Right renal cortex interstitium (tissue), 3 donors: ENCODE measurements around the gene SEMA4D. TPM values are rescaled to one million over a fixed set of nuclear protein-coding genes. Genes with fewer than 3 reads are reported as not detected.

Experiments used
- DNase-seq, 3 donors: peaks; one replicate each; pipeline ENCODE4 v3.0.0-alpha.2; 2013; ENCODE audit warnings: low read depth in 3 of 3, low spot score in 2 of 3
- polyA plus RNA-seq, 3 donors: library from polyadenylated mRNA; unstranded; fragments of 120-200 nt; gene quantifications; one replicate each; pipeline ENCODE4 v1.2.1, GENCODE V29; 2013; ENCODE audit not compliant: insufficient read length in 3 of 3

The SEMA4D gene
- polyA plus RNA-seq, 3 donors: 40.7 to 45.0 (median 41.3) TPM

DNA sequence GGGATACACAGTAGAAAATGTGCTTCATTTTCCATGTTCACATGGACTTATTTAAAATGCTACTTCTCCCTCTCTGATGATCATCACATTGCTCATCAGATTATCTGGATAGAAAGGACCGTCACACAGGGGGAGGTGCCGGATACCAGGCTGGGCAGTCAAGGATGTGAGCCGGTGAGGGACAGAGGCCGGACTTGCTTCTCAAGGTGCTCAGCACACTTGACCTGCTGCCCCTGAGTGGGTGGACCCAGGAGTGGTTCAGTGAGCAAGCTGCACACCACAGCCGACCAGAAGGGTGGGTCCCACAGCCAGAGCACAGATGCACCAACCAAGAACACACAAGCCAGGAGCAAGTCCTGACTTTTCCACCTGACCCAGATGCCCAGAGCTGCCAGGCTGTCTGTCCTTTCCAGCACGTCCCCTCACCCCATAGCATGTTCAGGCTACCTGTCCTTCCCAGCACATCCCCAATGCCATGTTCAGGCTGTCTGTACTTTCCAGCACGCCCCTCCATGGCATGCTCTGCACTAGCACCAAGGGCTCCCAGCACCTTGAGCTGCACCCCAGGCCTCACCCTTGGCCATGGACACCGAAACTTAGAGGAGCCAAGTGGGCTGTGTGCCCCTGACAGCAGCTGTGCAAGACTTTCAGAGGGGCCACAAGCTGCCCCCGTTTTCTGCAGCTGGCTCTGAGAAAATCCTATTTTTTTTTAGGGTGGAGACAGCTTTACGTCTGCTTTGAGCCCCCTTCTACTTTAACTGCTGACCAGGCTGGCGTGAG, 101.8 kb downstream of the SEMA4D start:
- DNase-seq: no peak

GRCh38 chr9:89394412-89394811, 103.5 kb downstream of the SEMA4D start:
- DNase-seq: no peak

GRCh38 chr9:89391585-89391984, 106.3 kb downstream of the SEMA4D start:
- no peak for DNase-seq

DNA sequence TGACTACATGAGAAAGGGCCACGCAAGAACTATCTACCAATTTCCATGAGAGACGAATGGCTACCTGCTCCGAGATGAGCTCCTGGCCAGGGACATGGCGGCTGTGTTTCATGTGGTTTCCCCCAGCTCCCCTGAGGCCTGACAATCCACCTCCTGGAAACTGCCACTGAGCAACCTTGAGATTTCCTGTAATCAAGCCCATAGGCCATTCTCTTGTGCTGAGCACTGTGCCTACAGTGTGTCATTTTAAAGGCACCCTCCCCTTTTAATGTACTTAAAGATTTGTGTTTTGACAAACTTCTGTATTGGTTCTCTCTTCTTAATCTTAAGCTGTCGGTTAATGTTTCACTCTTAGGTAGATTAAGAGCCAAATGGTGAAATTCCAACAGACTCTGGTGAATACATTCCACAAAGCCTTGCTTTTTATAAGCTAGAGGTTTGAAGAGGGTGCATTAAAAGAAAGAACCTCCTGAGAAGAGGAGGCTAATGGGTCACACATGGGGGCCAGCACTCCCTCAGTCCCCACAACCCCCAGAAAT, 107.3 kb downstream of the SEMA4D start:
- no peak for DNase-seq

GRCh38 chr9:89390068-89390555, 107.8 kb downstream of the SEMA4D start:
- DNase-seq: no peak

GRCh38 chr9:89388868-89389177, 109.1 kb downstream of the SEMA4D start:
- DNase-seq: no peak

DNA sequence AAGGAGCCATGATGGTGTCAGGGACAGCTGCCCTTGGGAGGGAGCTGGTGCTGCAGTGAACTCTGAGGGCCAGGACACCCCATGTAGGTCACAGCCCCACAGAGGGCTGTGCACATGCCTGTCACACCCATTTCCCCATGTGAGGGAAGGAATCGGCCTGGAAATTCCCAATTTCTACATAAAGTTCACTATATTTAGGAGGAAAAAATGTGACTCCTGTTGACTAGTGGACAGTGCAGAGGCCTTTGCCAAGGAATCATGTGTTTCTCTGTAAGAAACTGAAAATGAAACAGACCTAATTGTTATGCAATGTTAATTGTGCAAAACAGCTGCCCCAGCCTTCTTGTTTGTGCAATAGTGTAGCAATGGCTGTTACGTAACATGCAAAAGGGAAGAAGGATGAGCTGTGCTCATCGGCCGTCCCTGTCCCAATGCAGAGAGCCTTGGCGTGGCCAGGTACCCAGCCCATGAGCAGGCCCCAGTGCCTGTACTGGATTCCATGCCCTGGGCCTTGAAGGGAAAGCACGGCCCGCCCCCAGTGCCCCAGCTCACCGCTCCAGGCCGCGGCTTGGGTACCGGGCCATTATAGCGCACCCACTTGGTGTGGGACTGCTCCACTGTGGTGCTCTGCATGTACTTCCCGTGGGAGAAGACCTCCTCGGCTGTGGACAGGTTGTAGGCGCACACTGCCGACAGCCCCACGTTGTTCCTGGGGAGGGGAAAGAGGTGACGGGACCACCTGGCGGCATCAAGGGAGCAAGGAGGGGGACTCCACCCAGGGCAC, 109.6 kb downstream of the SEMA4D start:
- DNase-seq: no peak

DNA sequence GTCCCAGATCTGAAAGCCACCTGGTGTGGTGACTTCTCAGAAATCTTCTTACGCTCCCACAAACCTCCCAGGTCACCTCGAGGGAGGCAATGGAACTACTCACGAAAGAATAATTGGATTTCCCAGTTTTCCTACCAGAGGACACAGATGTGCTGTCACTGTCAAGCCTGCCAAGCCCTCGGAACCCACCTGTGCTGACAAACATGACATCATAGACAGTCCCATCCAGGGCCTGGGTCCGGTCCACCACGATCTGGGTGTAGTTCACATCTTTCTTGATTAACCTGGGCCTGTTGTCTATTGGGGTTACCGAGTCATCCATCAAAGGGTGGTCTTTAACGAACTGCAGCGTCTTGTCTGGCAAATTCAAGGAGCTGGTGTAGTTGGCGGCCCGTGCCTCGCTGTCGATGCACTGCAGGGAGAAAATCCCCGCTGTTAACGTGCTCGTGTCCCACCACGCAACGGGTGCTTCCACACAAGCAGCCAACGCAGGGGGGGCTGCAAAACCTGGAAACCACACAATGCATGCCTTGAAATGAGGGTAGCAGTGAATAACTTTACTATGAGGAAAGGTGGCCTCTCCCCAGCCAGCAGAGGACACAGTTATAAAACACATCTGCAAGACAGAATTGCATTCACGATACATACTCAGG, 110.6 kb downstream of the SEMA4D start:
- DNase-seq: no peak

- no peak for DNase-seq
Measured at GRCh38 chr9:89386797-89387196, 111.1 kb downstream of the SEMA4D start.

GRCh38 chr9:89386206-89386605, 111.7 kb downstream of the SEMA4D start:
- no peak for DNase-seq

DNA sequence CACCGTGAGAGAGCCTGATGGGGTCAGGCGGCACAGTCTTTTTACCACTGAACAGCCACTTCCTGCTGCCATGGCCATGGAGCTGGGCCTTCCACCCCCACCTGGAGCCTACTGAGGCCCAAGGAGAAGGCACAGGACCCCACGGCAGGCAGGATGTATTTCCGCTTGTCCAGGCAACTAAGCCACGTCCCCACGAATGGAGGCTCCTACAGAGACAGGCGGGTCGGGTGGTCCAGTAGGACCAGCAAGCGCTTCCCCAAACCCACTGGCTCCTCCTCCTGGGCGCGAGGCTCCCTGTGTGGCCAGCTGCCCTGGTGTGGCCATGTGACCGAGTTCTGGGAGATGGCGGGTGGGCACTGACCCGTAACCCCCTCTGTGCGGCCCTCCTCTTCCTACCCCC, 113.1 kb downstream of the SEMA4D start:
- no peak for DNase-seq

DNA sequence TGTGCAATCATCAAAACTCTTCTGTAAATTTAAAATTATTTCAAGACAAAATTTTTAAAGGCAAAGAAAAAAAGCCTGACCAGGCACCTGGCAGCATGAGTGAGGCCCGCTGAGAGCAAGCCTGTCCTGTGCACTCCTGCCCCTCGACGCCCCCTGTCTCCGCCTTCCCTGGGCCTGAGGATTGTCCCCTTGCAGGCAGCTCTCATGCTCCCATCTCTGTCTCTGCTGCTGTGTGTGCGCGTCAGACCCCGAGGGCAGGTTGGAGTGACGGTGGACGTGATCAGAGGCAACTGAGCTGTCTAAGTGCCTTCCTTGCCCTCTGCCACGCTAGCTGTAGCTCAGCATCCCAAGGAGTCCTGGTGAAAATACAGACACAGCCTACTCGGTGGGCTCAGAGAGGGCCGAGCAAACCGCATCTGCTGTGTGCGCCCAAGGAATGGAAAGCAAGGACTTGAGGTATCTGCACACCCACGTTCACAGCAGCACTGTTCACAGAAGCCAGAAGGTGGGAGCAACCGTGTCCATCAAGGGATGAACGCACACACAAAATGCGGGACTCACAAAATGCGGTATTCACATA, 114.1 kb downstream of the SEMA4D start:
- no peak for DNase-seq

- DNase-seq: no peak
Measured at GRCh38 chr9:89383030-89383720, 114.7 kb downstream of the SEMA4D start.

- no peak for DNase-seq
Measured at GRCh38 chr9:89382026-89382986, 115.6 kb downstream of the SEMA4D start.

- no peak for DNase-seq
Measured at GRCh38 chr9:89381308-89381609, 116.7 kb downstream of the SEMA4D start.

DNA sequence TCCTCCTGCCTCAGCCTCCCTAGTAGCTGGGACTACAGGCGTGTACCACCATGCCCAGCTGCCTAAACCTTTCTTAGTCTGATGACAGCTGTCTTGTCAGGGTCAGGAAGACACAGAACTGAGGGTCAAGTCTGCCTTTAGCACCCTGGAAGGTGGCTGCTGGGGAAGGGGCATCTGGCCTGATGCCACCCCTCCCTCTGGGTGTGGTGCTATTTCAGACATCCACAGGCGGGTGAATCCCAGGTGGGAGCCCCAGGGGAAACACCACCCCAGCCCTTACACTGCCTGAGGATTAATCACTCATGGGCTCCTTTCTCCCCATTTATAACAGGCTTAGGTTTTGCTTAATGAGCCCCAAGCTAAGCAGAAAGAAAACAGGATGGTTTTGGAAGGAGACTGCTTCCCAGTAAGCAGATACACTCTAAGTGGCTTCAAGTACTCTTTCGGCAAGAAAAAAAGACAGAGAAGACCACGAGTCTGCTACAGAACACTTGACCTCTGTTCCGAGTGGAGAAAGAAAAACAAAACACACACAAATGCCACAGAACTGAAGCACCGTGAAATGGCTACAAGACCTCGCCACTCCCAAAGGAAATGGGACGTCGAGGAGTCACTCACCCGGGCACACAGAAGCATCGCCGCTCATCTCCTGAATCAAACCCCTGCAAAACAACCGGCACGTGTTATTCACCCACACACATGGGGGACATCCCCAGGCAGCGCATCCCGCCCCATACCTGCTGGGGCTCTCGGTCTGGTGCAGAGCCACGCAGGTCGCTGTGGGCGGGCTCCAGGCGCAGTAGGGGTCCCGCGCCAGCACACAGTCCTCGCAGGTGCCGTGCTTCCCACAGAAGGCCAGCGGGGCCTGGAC, 117.2 kb downstream of the SEMA4D start:
- DNase-seq: peak in 2 of 3 donors; percentile 15 to 36

GRCh38 chr9:89379508-89380115, 118.3 kb downstream of the SEMA4D start:
- no peak for DNase-seq

- DNase-seq: no peak
Measured at GRCh38 chr9:89379031-89379430, 118.9 kb downstream of the SEMA4D start.
